ENCODE measurements around the gene ASCL2. TPM values are rescaled to one million over a fixed set of nuclear protein-coding genes. Genes with fewer than 3 reads are reported as not detected.

The ASCL2 gene
- total RNA-seq, 2 experiments from 2014 or later = not detected

DNA sequence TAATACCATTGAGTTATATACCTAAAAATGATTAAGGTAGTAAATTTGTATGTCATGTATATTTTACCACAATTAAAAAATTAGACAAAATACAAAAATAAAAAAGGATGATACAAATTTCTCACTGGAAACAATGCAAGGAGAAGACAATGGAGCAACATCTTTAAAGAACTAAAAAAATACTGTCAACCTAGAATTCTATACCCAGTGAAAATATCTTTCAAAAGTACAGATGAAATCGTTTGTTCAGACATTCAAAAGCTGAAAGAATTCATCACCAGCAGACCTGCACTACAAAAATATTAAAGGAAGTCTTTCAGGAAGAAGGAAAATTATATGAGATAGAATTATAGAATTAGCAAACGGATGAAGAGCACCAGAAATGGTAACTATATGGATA is 9.8 kb upstream of the ASCL2 start:
- H3K4me3 Mint-ChIP-seq = no peak overlapping the region
- H3K9me3 Mint-ChIP-seq = peaks cover 10% of the 10 kb centered on the region
- H3K4me3 ChIP-seq (ENCODE audit: low read length) = no peak overlapping the region
- no peaks in the 10 kb centered on the region for H3K4me1 ChIP-seq (ENCODE audit: insufficient read depth, low read length)
- H3K27ac ChIP-seq (ENCODE audit: low read depth in 1 of 2, low read length in 2 of 2) = no peak overlapping the region
- H3K27me3 ChIP-seq (ENCODE audit: control insufficient read depth in 1 of 2, insufficient read depth in 2 of 2, low read length in 2 of 2) = peaks cover 0 to 2% of the 10 kb centered on the region in 2 experiments
- POLR2A ChIA-PET = no interaction called here
- TF ChIP-seq, protein P1, sequence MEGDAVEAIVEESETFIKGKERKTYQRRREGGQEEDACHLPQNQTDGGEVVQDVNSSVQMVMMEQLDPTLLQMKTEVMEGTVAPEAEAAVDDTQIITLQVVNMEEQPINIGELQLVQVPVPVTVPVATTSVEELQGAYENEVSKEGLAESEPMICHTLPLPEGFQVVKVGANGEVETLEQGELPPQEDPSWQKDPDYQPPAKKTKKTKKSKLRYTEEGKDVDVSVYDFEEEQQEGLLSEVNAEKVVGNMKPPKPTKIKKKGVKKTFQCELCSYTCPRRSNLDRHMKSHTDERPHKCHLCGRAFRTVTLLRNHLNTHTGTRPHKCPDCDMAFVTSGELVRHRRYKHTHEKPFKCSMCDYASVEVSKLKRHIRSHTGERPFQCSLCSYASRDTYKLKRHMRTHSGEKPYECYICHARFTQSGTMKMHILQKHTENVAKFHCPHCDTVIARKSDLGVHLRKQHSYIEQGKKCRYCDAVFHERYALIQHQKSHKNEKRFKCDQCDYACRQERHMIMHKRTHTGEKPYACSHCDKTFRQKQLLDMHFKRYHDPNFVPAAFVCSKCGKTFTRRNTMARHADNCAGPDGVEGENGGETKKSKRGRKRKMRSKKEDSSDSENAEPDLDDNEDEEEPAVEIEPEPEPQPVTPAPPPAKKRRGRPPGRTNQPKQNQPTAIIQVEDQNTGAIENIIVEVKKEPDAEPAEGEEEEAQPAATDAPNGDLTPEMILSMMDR (IDR thresholded peaks at IDR 0.05) = no peak
- peaks cover 13% of the 10 kb centered on the region for H3K36me3 Mint-ChIP-seq (ENCODE audit: low read depth)
- H3K27me3 Mint-ChIP-seq = no peaks in the 10 kb centered on the region
- CTCF ChIA-PET = no interaction called here
- H3K27ac Mint-ChIP-seq = no peak overlapping the region
- intact Hi-C loops (cut with DNase I, micrococcal nuclease) = no loop called here
- DNase-seq (no peak), ATAC-seq (ENCODE audit: poor library complexity) (no peak)
- H3K4me1 Mint-ChIP-seq (ENCODE audit: low read depth) = no peaks in the 10 kb centered on the region
- no peaks in the 10 kb centered on the region for H3K36me3 ChIP-seq (ENCODE audit: insufficient read depth, low read length)
- peaks cover 17 to 22% of the 10 kb centered on the region in 2 experiments for H3K9me3 ChIP-seq (ENCODE audit: control insufficient read depth in 1 of 2, insufficient read depth in 1 of 2, low read length in 2 of 2)

DNA sequence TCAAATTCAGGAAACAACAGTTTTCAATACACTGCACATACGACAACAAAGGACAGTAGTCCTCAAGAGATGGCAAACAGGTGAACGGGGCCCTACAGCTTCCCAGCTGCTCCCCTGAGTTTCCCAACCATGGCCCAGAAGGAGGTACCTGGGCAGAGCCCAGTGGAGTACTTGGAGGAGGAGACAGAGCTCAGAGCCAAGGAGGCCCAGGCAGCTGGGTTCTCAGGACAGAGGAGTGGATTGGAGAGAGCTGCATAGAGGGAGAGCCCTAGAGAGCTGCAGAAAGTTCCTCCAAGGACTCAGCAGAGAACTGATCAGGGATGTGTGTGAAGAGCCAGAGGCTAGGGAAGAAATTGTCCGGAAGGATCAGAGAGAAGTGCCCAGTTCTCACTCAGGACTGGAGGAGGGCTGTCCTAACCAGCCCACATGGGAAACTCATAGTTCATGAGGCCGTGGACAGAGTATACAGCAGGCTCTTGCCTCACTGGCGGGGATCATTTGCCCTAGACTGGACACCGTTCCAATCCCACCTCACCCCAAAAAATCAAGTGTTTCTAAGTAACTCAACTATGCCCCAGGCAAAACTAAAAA is 7.6 kb upstream of the ASCL2 start:
- CTCF ChIA-PET = no interaction called here

DNA sequence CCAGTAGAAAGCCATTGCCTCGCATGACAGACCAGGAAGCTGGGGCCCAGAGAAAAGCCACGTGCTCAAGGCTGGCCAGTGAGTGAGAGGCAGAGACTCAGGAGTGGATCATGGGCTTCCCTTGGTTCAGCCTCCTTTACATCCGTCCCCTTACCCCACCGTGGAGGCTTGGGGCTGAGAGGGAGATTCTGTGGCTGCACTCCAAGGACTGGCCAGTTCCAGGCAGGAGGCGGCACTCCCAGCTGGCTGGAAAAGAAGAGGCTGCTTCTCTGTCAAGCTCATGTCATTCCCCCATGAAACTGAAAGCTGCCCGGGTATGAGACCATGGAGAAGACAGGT is 6.6 kb upstream of the ASCL2 start:
- DNase-seq = no peak
- intact Hi-C loops (cut with DNase I, micrococcal nuclease) = no loop called here
- CTCF ChIA-PET = no interaction called here

More for the DNA sequence above, 7.6 kb upstream of the ASCL2 start:
- H3K4me3 ChIP-seq (ENCODE audit: low read length) = no peak overlapping the region
- H3K27me3 Mint-ChIP-seq = peaks cover 8% of the 10 kb centered on the region
- POLR2A ChIA-PET = no interaction called here
- no peak overlapping the region for H3K27ac ChIP-seq (ENCODE audit: low read depth in 1 of 2, low read length in 2 of 2)
- ATAC-seq (ENCODE audit: poor library complexity) (no peak), DNase-seq (no peak)
- no peaks in the 10 kb centered on the region for H3K4me1 Mint-ChIP-seq (ENCODE audit: low read depth)
- TF ChIP-seq, protein P1 (IDR thresholded peaks at IDR 0.05) = no peak
- peaks cover 0 to 2% of the 10 kb centered on the region in 2 experiments for H3K27me3 ChIP-seq (ENCODE audit: control insufficient read depth in 1 of 2, insufficient read depth in 2 of 2, low read length in 2 of 2)
- H3K4me3 Mint-ChIP-seq = no peak overlapping the region
- intact Hi-C loops (cut with DNase I, micrococcal nuclease) = no loop called here
- no peaks in the 10 kb centered on the region for H3K36me3 ChIP-seq (ENCODE audit: insufficient read depth, low read length)
- peaks cover 20 to 21% of the 10 kb centered on the region in 2 experiments for H3K9me3 ChIP-seq (ENCODE audit: control insufficient read depth in 1 of 2, insufficient read depth in 1 of 2, low read length in 2 of 2)
- no peak overlapping the region for H3K27ac Mint-ChIP-seq
- H3K36me3 Mint-ChIP-seq (ENCODE audit: low read depth) = peaks cover 7% of the 10 kb centered on the region
- H3K4me1 ChIP-seq (ENCODE audit: insufficient read depth, low read length) = no peaks in the 10 kb centered on the region
- H3K9me3 Mint-ChIP-seq = peaks cover 10% of the 10 kb centered on the region

More for the DNA sequence above, 6.6 kb upstream of the ASCL2 start:
- no peak overlapping the region for H3K4me3 Mint-ChIP-seq
- H3K27ac Mint-ChIP-seq = no peak overlapping the region
- Histone ChIP-seq H3K27me3 (ENCODE audit: control insufficient read depth in 1 of 2, insufficient read depth in 2 of 2, low read length in 2 of 2) (peaks cover 2 to 5% of the 10 kb centered on the region in 2 experiments), H3K4me3 (ENCODE audit: low read length) (no peak overlapping the region), H3K9me3 (ENCODE audit: control insufficient read depth in 1 of 2, insufficient read depth in 1 of 2, low read length in 2 of 2) (peaks cover 10 to 25% of the 10 kb centered on the region in 2 experiments), H3K27ac (ENCODE audit: low read depth in 1 of 2, low read length in 2 of 2) (no peak overlapping the region), H3K36me3 (ENCODE audit: insufficient read depth, low read length) (no peaks in the 10 kb centered on the region), H3K4me1 (ENCODE audit: insufficient read depth, low read length) (no peaks in the 10 kb centered on the region)
- peaks cover 7% of the 10 kb centered on the region for H3K36me3 Mint-ChIP-seq (ENCODE audit: low read depth)
- TF ChIP-seq, protein P1 (IDR thresholded peaks at IDR 0.05) = no peak
- no peak for ATAC-seq (ENCODE audit: poor library complexity)
- peaks cover 11% of the 10 kb centered on the region for H3K27me3 Mint-ChIP-seq
- POLR2A ChIA-PET = no interaction called here
- H3K9me3 Mint-ChIP-seq = peaks cover 8% of the 10 kb centered on the region
- H3K4me1 Mint-ChIP-seq (ENCODE audit: low read depth) = no peaks in the 10 kb centered on the region

All from CD4-positive, alpha-beta T cell (primary cell).